IMR-90 (cell line): Measurements from ENCODE around the gene CALHM6. TPM values are rescaled to one million over a fixed set of nuclear protein-coding genes. Genes with fewer than 3 reads are reported as not detected.

ENCODE experiments used
- ATAC-seq: fragments of 200-7000 bp; cut with Tn5 transposase; 2 replicates; pipeline ENCODE4 v1.9.1; 2020; ENCODE audit warnings: low read depth, mild to moderate bottlenecking, moderate library complexity
- BruUV-seq: library from RNA; stranded (reverse); fragments of 400-500 nt; replicated peaks from 2 replicates; lab custom pipeline; 2021; lab: Mats Ljungman, UMichigan
- CTCF ChIA-PET: fragments of 300-600 bp; formaldehyde crosslinking; extraction: SDS; loops from one replicate; lab custom pipeline; 2021; ENCODE audit warnings: antibody characterized with exemption; lab: Yijun Ruan, JAX
- POLR2A ChIA-PET: fragments of 300-600 bp; sonication (Branson Sonifier 250); formaldehyde crosslinking; loops from one replicate; lab custom pipeline; 2022; ENCODE audit warnings: antibody characterized with exemption; ENCODE audit not compliant: unreplicated experiment; lab: Charles Lee
- DNase-seq: peaks from one replicate; pipeline ENCODE4 v3.0.0; 2013
- H2AFZ ChIP-seq: replicated peaks from 2 replicates; pipeline ENCODE3; 2013; ENCODE audit warnings: low read length, mild to moderate bottlenecking; ENCODE audit not compliant: poor library complexity
- H2AK5ac ChIP-seq: 2 replicates; pipeline ENCODE4 v1.6.1; 2013; ENCODE audit warnings: low read depth, low read length, inconsistent platforms
- H2AK9ac ChIP-seq: replicated peaks from 2 replicates; pipeline ENCODE3; 2013; ENCODE audit warnings: mild to moderate bottlenecking, low read depth, low read length, moderate library complexity; ENCODE audit not compliant: poor library complexity
- H2BK120ac ChIP-seq: 2 replicates; pipeline ENCODE4 v1.6.1; 2013; ENCODE audit warnings: low read depth, low read length, inconsistent platforms
- H2BK15ac ChIP-seq: 3 replicates; pipeline ENCODE4 v1.6.1; 2013; ENCODE audit warnings: low read depth, low read length, inconsistent platforms
- H2BK20ac ChIP-seq: 2 replicates; pipeline ENCODE4 v1.6.1; 2013; ENCODE audit warnings: low read depth, mild to moderate bottlenecking, inconsistent platforms, low read length, moderate library complexity
- H2BK5ac ChIP-seq: 2 replicates; pipeline ENCODE4 v1.6.1; 2013; ENCODE audit warnings: mild to moderate bottlenecking, low read depth, low read length, inconsistent platforms; ENCODE audit not compliant: poor library complexity, severe bottlenecking
- H3K14ac ChIP-seq: replicated peaks from 2 replicates; pipeline ENCODE4 v1.6.1; 2013; ENCODE audit warnings: low read depth, low read length, inconsistent platforms
- H3K18ac ChIP-seq: 2 replicates; pipeline ENCODE4 v1.6.1; 2013; ENCODE audit warnings: low read depth, low read length, control low read depth
- H3K23ac ChIP-seq: 2 replicates; pipeline ENCODE4 v1.6.1; 2013; ENCODE audit warnings: low read depth, low read length, inconsistent platforms
- H3K27ac ChIP-seq: 2 replicates; pipeline ENCODE4 v1.5.1; 2013; ENCODE audit warnings: mild to moderate bottlenecking, control low read depth, low read length; ENCODE audit not compliant: insufficient read depth
- H3K27me3 ChIP-seq: 2 replicates; pipeline ENCODE4 v1.6.1; 2013; ENCODE audit warnings: low read length; ENCODE audit not compliant: control insufficient read depth, insufficient read depth
- H3K36me3 ChIP-seq: 2 replicates; pipeline ENCODE4 v1.6.1; 2013; ENCODE audit warnings: low read length, mixed read lengths; ENCODE audit not compliant: control insufficient read depth, insufficient read depth
- H3K4ac ChIP-seq: 2 replicates; pipeline ENCODE4 v1.6.1; 2013; ENCODE audit warnings: low read depth, low read length, inconsistent platforms
- H3K4me1 ChIP-seq: 2 replicates; pipeline ENCODE4 v1.6.1; 2013; ENCODE audit warnings: low read length, mixed read lengths; ENCODE audit not compliant: control insufficient read depth, insufficient read depth
- H3K4me2 ChIP-seq: 2 replicates; pipeline ENCODE4 v1.6.1; 2013; ENCODE audit warnings: low read depth, mild to moderate bottlenecking, control low read depth, low read length, moderate library complexity
- H3K4me3 ChIP-seq: 2 replicates; pipeline ENCODE4 v1.5.1; 2013; ENCODE audit warnings: low read depth, mild to moderate bottlenecking, control low read depth, low read length, moderate library complexity; ENCODE audit not compliant: insufficient read depth
- H3K56ac ChIP-seq: 2 replicates; pipeline ENCODE4 v1.6.1; 2013; ENCODE audit warnings: low read length, inconsistent platforms; ENCODE audit not compliant: insufficient read depth; ENCODE audit errors: extremely low read depth
- H3K79me1 ChIP-seq, 2 experiments: 2 replicates each; pipeline ENCODE4 v1.6.1; 2013; ENCODE audit warnings: low read length in 2 of 2, inconsistent platforms in 1 of 2, low read depth in 1 of 2
- H3K9ac ChIP-seq: 2 replicates; pipeline ENCODE4 v1.6.1; 2013; ENCODE audit warnings: low read depth, low read length, control low read depth
- H3K9me1 ChIP-seq: 2 replicates; pipeline ENCODE4 v1.6.1; 2013; ENCODE audit warnings: low read length, inconsistent platforms; ENCODE audit not compliant: insufficient read depth
- H3K9me3 ChIP-seq: 2 replicates; pipeline ENCODE4 v1.6.1; 2013; ENCODE audit warnings: low read length; ENCODE audit not compliant: control insufficient read depth, insufficient read depth
- H4K20me1 ChIP-seq: 2 replicates; pipeline ENCODE4 v1.6.1; 2013; ENCODE audit warnings: low read length, inconsistent platforms; ENCODE audit not compliant: insufficient read depth
- H4K5ac ChIP-seq: 2 replicates; pipeline ENCODE4 v1.6.1; 2013; ENCODE audit warnings: mild to moderate bottlenecking, low read depth, low read length, control low read depth
- H4K8ac ChIP-seq, 2 experiments: 2 replicates each; pipeline ENCODE4 v1.6.1; 2013; ENCODE audit warnings: low read depth in 2 of 2, low read length in 2 of 2, control low read depth in 1 of 2, inconsistent platforms in 1 of 2
- H4K91ac ChIP-seq: 2 replicates; pipeline ENCODE4 v1.6.1; 2013; ENCODE audit warnings: low read depth, low read length, inconsistent platforms; ENCODE audit not compliant: insufficient read depth
- CTCF ChIP-seq: conservative IDR thresholded peaks from 2 replicates; pipeline ENCODE4 v1.5.1; 2012; ENCODE audit warnings: mild to moderate bottlenecking, low read depth, low read length, improper control_type of control experiment
- MAZ ChIP-seq: IDR thresholded peaks from 2 replicates; pipeline ENCODE4 v1.6.1; 2012; ENCODE audit warnings: low read depth, mild to moderate bottlenecking, low read length, improper control_type of control experiment, moderate library complexity, borderline replicate concordance
- RCOR1 ChIP-seq: IDR thresholded peaks from 2 replicates; pipeline ENCODE4 v1.6.1; 2012; ENCODE audit warnings: mild to moderate bottlenecking, low read length, improper control_type of control experiment; ENCODE audit not compliant: insufficient replicate concordance
- RFX5 ChIP-seq: IDR thresholded peaks from 2 replicates; pipeline ENCODE4 v1.8.0; 2012; ENCODE audit warnings: low read depth, mild to moderate bottlenecking, low read length, moderate library complexity
- WGBS, 2 experiments: methylation state at CpG; one replicate each; pipeline versions ENCODE4 v1.1.5 to v1.1.7; 2013; ENCODE audit warnings: missing lambda C conversion rate in 2 of 2; ENCODE audit not compliant: insufficient read length in 1 of 2; ENCODE audit errors: extremely low coverage in 2 of 2; 5-methylcytosine and 5-hydroxymethylcytosine counted together
- dilution Hi-C: fragments of 300-500 bp; cut with HindIII; formaldehyde crosslinking; loops from one replicate; pipeline ENCODE4 v1.14.3; 2018; ENCODE audit warnings: low sequenced_read_pairs; ENCODE audit not compliant: unreplicated experiment
- in situ Hi-C: fragments of 300-500 bp; cut with MboI; formaldehyde crosslinking; loops from 3 replicates; pipeline ENCODE4 v1.14.3; 2019; ENCODE audit warnings: low sequenced_read_pairs, inconsistent platforms, mixed read lengths
- intact Hi-C: fragments of 100-400 bp; cut with micrococcal nuclease; formaldehyde crosslinking; loops from 2 replicates; pipeline ENCODE4 v1.10.0; 2022
- polyA plus RNA-seq, 3 experiments: library from polyadenylated mRNA; depleted of rRNA; stranded (reverse); fragments of >200 nt; gene quantifications; 2 replicates each; pipeline ENCODE4 v1.2.3, GENCODE V29; 2012; ENCODE audit warnings: low replicate concordance in 1 of 3
- total RNA-seq: library from RNA; depleted of rRNA; stranded (reverse); fragments of >200 nt; gene quantifications from 2 replicates; pipeline ENCODE4 v1.2.3, GENCODE V29; 2012

CALHM6 gene
- total and polyA plus RNA-seq, 2 of the 4 experiments (the other 2 are of a cell fraction), result 0.72 to 1.5 TPM

DNA sequence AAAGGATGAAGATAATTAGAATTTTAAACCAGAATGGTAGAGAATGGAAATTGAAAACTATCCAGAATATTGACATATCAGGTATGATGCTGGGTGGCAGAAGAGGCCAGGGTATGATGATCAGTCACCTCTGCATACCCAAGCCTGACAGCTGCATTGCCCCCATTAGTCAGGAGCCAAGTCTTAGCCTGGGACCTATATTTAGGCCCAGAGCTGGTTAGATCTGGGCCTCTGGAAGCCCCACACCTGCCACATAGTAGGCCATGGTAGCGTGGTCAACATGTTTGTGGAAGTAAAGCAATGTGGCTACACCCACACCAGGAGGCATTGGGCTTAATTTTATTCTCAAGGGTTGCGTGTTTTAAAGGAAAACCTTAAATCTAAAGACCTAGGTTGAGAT lies 32.1 kb upstream of the CALHM6 start:
- in situ Hi-C loops (loop anchor here (25.0 kb wide), 1 partner anchor 142 kb away; the partner anchor contains the start of gene TSPYL1), dilution Hi-C loops (no loop called here), intact Hi-C loops (no loop called here)
- no CpG with 5 or more reads among the region's 2 CpGs for WGBS, 2 experiments
- Histone ChIP-seq H3K9me3 (no peaks in the 10 kb centered on the region), H4K20me1 (peaks cover 4% of the 10 kb centered on the region; the same call in 1 of the 2 replicates), H4K5ac (no peak overlapping the region), H2BK20ac (no peak overlapping the region), H3K9ac (no peak overlapping the region), H3K4me1 (no peaks in the 10 kb centered on the region; the same call in 1 of the 2 replicates), H2AFZ (no peak overlapping the region), H3K79me1 (peaks cover 19 to 25% of the 10 kb centered on the region in 2 experiments; a peak in 3 of 4 replicates), H3K14ac (no peak overlapping the region), H3K23ac (no peak overlapping the region), H3K4me3 (no peak overlapping the region), H3K56ac (no peak overlapping the region), H2BK15ac (no peak overlapping the region), H3K27me3 (no peaks in the 10 kb centered on the region), H4K8ac (no peak overlapping the region), H2BK120ac (no peak overlapping the region), H3K9me1 (peaks cover 2% of the 10 kb centered on the region), H3K36me3 (peaks cover 21% of the 10 kb centered on the region), H2AK9ac (no peak overlapping the region), H3K27ac (no peak overlapping the region), H3K4ac (no peak overlapping the region), H2AK5ac (no peak overlapping the region), H3K18ac (no peak overlapping the region), H3K4me2 (no peak overlapping the region), H4K91ac (no peak overlapping the region), H2BK5ac (no peak overlapping the region)
- DNase-seq (no peak), ATAC-seq (no peak)
- POLR2A ChIA-PET, result interaction anchor here (0.5 kb wide), 1 partner anchor 13 kb away, joined by 14 read pairs; no protein-coding TSS in a partner anchor
- BruUV-seq, result no TSS peak
- no peak for TF ChIP-seq RFX5
- TF ChIP-seq MAZ, result no peak
- TF ChIP-seq RCOR1, result no peak
- no peak for TF ChIP-seq CTCF
- CTCF ChIA-PET, result no interaction called here
